GM12892 (cell line): ENCODE results near the gene KBTBD13.

Experiments used
- POLR2A ChIP-seq: IDR thresholded peaks from 2 replicates; pipeline ENCODE4 v1.6.1; 2011; ENCODE audit warnings: low read depth, low read length, control low read depth
- POLR2AphosphoS5 ChIP-seq: IDR thresholded peaks from 2 replicates; pipeline ENCODE4 v1.6.1; 2011; ENCODE audit warnings: low read depth, low read length, control low read depth
- TAF1 ChIP-seq: IDR thresholded peaks from 2 replicates; pipeline ENCODE4 v1.6.1; 2011; ENCODE audit warnings: low read depth, mild to moderate bottlenecking, control low read depth, low read length, borderline replicate concordance

GRCh38 chr15:65100442-65100841 is 23.9 kb downstream of the KBTBD13 start:
- TF ChIP-seq POLR2A (no peak), TAF1 (no peak), POLR2AphosphoS5 (no peak)
